IPS-18c (cell line): ENCODE results near the gene COQ8A.

Experiments
- H3K4me3 ChIP-seq: 2 replicates; pipeline ENCODE4 v1.7.0; 2013; ENCODE audit warnings: low read depth, mild to moderate bottlenecking, low read length, moderate library complexity; ENCODE audit not compliant: insufficient read depth
- H3K9me3 ChIP-seq: one replicate; pipeline ENCODE4 v1.6.1; 2013; ENCODE audit warnings: mild to moderate bottlenecking, low read length, moderate library complexity; ENCODE audit not compliant: control insufficient read depth, insufficient read depth

COQ8A gene

GRCh38 chr1:226960944-226961765, 21.1 kb downstream of the COQ8A start:
- Histone ChIP-seq H3K4me3 (no peak overlapping the region), H3K9me3 (peaks cover 4% of the 10 kb centered on the region)

GRCh38 chr1:226962421-226963391, 22.6 kb downstream of the COQ8A start:
- peaks cover 4% of the 10 kb centered on the region for H3K9me3 ChIP-seq

GRCh38 chr1:226964068-226964425, 24.0 kb downstream of the COQ8A start:
- Histone ChIP-seq H3K4me3 (no peak overlapping the region), H3K9me3 (peaks cover 4% of the 10 kb centered on the region)

More at GRCh38 chr1:226962421-226963391, 22.6 kb downstream of the COQ8A start:
- H3K4me3 ChIP-seq = no peak overlapping the region

GRCh38 chr1:226964611-226965486, 24.8 kb downstream of the COQ8A start:
- no peak overlapping the region for H3K4me3 ChIP-seq

GRCh38 chr1:226965581-226966440, 25.7 kb downstream of the COQ8A start:
- Histone ChIP-seq H3K4me3 (no peak overlapping the region), H3K9me3 (no peaks in the 10 kb centered on the region)

More at GRCh38 chr1:226964611-226965486, 24.8 kb downstream of the COQ8A start:
- peaks cover 4% of the 10 kb centered on the region for H3K9me3 ChIP-seq

GRCh38 chr1:226966683-226967082, 26.6 kb downstream of the COQ8A start:
- Histone ChIP-seq H3K9me3 (peaks cover 3% of the 10 kb centered on the region), H3K4me3 (no peak overlapping the region)

- Histone ChIP-seq H3K4me3 (no peak overlapping the region), H3K9me3 (peaks cover 3% of the 10 kb centered on the region)
Observed at GRCh38 chr1:226967665-226968064, 27.6 kb downstream of the COQ8A start.

- peaks cover 3% of the 10 kb centered on the region for H3K9me3 ChIP-seq
Observed at GRCh38 chr1:226971765-226972164, 31.7 kb downstream of the COQ8A start.

GRCh38 chr1:226972931-226973330, 32.8 kb downstream of the COQ8A start:
- H3K9me3 ChIP-seq = peaks cover 3% of the 10 kb centered on the region
- no peak overlapping the region for H3K4me3 ChIP-seq

More at GRCh38 chr1:226971765-226972164, 31.7 kb downstream of the COQ8A start:
- H3K4me3 ChIP-seq = no peak overlapping the region

- H3K9me3 ChIP-seq = peaks cover 3% of the 10 kb centered on the region
Observed at GRCh38 chr1:226973371-226973897, 33.3 kb downstream of the COQ8A start.

GRCh38 chr1:226973898-226974543, 33.9 kb downstream of the COQ8A start:
- peaks cover 3% of the 10 kb centered on the region for H3K9me3 ChIP-seq
- H3K4me3 ChIP-seq = no peak overlapping the region

More at GRCh38 chr1:226973371-226973897, 33.3 kb downstream of the COQ8A start:
- no peak overlapping the region for H3K4me3 ChIP-seq

- peaks cover 3% of the 10 kb centered on the region for H3K9me3 ChIP-seq
- no peak overlapping the region for H3K4me3 ChIP-seq
Observed at GRCh38 chr1:226974544-226975258, 34.6 kb downstream of the COQ8A start.

GRCh38 chr1:226975259-226976250, 35.5 kb downstream of the COQ8A start:
- peaks cover 3% of the 10 kb centered on the region for H3K9me3 ChIP-seq
- no peak overlapping the region for H3K4me3 ChIP-seq
